Measurements from ENCODE around the gene PIRT. TPM values are rescaled to one million over a fixed set of nuclear protein-coding genes. Genes with fewer than 3 reads are reported as not detected.

Gene PIRT
- polyA plus RNA-seq, 1 of the 3 experiments (the other 2 are of a cell fraction): not detected

DNA sequence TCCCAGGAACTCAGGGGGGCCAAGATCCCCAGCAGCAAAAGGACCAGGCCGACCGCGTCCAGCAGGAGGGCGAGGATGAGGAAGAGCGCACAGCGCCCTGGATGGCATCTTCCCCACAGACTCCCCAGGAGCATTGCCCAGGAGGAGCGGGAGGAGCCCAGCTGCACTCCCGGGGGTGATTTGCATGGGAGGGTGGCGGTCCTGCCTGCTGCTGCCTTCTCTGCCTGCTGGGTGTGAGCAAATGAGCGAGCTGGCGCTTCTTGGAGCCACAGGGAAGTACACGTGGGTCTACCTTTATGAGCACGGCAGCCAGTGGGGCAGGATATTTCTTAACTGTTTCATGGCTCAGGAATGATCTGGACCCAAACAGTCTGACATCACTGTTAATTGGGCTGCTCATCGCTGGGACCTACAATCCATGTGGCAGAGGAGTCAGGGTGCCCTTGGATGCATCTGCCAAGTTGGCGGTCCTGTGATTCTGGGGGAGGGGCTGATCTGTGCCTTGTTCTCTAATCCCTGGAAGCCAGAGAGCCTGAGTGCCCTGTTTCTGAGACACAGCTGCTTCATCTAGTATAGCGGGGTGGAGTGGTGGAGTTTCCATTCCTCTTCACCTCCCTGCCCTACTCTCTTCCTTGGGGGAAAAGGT, 33.9 kb downstream of the PIRT start, which contains the start of gene TMEM238L:
TSS of gene TMEM238L (minus strand) at position 270 of the 646 bp plus-strand sequence. CDS start at position 134, 136 bp downstream.
- Histone ChIP-seq H3K27ac (ENCODE audit: low read depth in 2 of 2, low read length in 1 of 2) (no peak within 1 kb of the TSS), H3K36me3 (replicated peaks in 1 of 2; ENCODE audit: control insufficient read depth in 1 of 2, insufficient read depth in 2 of 2, low read length in 1 of 2) (no peaks in the 10 kb centered on the region), H3K4me1 (ENCODE audit: control insufficient read depth in 1 of 2, insufficient read depth in 2 of 2, low read depth in 1 of 2, low read length in 1 of 2) (no peaks in the 10 kb centered on the region; a peak in 1 of 4 replicates), H3K4me2 (no peak within 1 kb of the TSS), H2AFZ (ENCODE audit: low read depth) (no peak within 1 kb of the TSS), H3K9me2 (no peaks in the 10 kb centered on the region), H3K9me3 (no peaks in the 10 kb centered on the region), H3K27me3 (ENCODE audit: insufficient read depth) (no peaks in the 10 kb centered on the region), H3K9ac (no peak within 1 kb of the TSS), H3K79me2 (ENCODE audit: insufficient read depth) (no peaks in the 10 kb centered on the region), H4K20me1 (ENCODE audit: insufficient read depth) (no peaks in the 10 kb centered on the region), H3K4me3 (ENCODE audit: low read depth in 2 of 2, low read length in 1 of 2) (no peak within 1 kb of the TSS), H3F3A (replicated peaks; ENCODE audit: insufficient read depth) (no peaks in the 10 kb centered on the region)
- POLR2A ChIA-PET: no interaction called here
- WGBS (ENCODE audit: low lambda C conversion rate): 55% methylated on average over 15 of the region's 16 CpGs
- DNase-seq: no peak
- TF ChIP-seq CHD2 (IDR thresholded peaks at IDR 0.05; ENCODE audit: low read length, partially characterized antibody) (no peak), TEAD4 (IDR thresholded peaks at IDR 0.05; ENCODE audit: borderline replicate concordance, insufficient read depth) (no peak), NRF1 (IDR thresholded peaks at IDR 0.05; ENCODE audit: low read depth, low read length) (no peak), SMC3 (IDR thresholded peaks at IDR 0.05; ENCODE audit: low read depth, low read length) (no peak), USF2 (IDR thresholded peaks at IDR 0.05; ENCODE audit: borderline replicate concordance, low read depth, low read length) (no peak), CTCF (IDR thresholded peaks at IDR 0.05) (no peak), FOSL2 (IDR thresholded peaks at IDR 0.05; ENCODE audit: borderline replicate concordance, low read depth) (no peak), JUND (IDR thresholded peaks at IDR 0.05) (no peak), RFX5 (IDR thresholded peaks at IDR 0.05; ENCODE audit: low read length) (no peak), SIN3A (IDR thresholded peaks at IDR 0.05; ENCODE audit: borderline replicate concordance, low read depth, low read length) (no peak), MAX (IDR thresholded peaks at IDR 0.05; ENCODE audit: low read depth) (no peak), GATA2 (CRISPR knock-in tag; IDR thresholded peaks at IDR 0.05) (no peak), RAD21 (IDR thresholded peaks at IDR 0.05; ENCODE audit: low read length) (no peak), GABPA (IDR thresholded peaks at IDR 0.05; ENCODE audit: low read depth) (no peak), EP300 (IDR thresholded peaks at IDR 0.05; ENCODE audit: borderline replicate concordance in 1 of 2, low read depth in 1 of 2, low read length in 1 of 2) (no peak), RCOR1 (IDR thresholded peaks at IDR 0.05; ENCODE audit: low read length) (no peak), TCF12 (IDR thresholded peaks at IDR 0.05) (no peak)
- CTCF ChIA-PET: no interaction called here
